ENCODE measurements around the gene ZNF493.

DNA sequence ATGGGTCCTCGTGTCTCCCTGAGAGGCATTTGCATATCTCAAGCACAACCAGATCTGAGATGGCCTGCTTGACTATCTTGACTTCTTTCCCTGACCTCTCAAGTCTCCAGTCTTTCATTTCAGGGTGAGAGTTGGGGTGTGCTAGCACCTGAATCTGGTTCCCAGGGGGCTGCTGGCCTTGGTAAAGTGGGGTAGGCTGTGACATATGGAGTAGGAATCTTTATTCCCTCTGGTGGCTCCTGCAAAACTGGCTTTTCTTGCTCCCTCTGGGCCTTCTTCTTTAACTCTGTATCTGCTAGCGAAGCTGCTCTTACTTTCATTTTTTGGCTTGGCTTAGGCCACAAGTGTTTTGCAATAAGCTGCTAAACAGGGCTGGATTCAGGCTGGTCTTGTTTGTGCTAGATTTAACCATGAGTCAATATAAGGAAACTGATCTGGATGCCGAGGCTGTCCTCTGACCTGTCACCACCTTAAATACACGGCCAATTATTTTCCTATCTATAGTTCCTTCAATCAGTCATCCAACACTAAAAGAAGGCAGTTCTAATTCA lies 42.3 kb downstream of the ZNF493 start:
- TF ChIP-seq POLR2A (IDR thresholded peaks at IDR 0.05; ENCODE audit: low read depth, low read length), result no peak
- TF ChIP-seq POLR2AphosphoS5 (IDR thresholded peaks at IDR 0.05; ENCODE audit: low read depth, low read length), result no peak
